Uterus (tissue), 4 donors: Measurements from ENCODE around the gene NTF3. TPM values are rescaled to one million over a fixed set of nuclear protein-coding genes. Genes with fewer than 3 reads are reported as not detected.

Source experiments
- DNase-seq, 2 donors: peaks; one replicate each; pipeline ENCODE4 v3.0.0-alpha.2; 2019 to 2020
- H3K27ac ChIP-seq, 2 donors: fragments of 200-600 bp; sonication (generic); 1 replicate in 1 of 2; 2 replicates in 1 of 2; pipeline ENCODE4 v1.5.1; 2016 to 2018
- H3K27me3 ChIP-seq, 2 donors: fragments of 200-600 bp; sonication (generic); one replicate each; pipeline ENCODE4 v1.5.1; 2018 to 2019; ENCODE audit warnings: control low read depth in 1 of 2
- H3K36me3 ChIP-seq, 2 donors: fragments of 200-600 bp; sonication (generic); one replicate each; pipeline ENCODE4 v1.5.1; 2019; ENCODE audit warnings: control low read depth in 1 of 2
- H3K4me1 ChIP-seq, 2 donors: fragments of 200-600 bp; sonication (generic); one replicate each; pipeline ENCODE4 v1.5.1; 2018 to 2019; ENCODE audit warnings: control low read depth in 1 of 2
- H3K4me3 ChIP-seq, 2 donors: fragments of 200-600 bp; sonication (generic); 1 replicate in 1 of 2; 2 replicates in 1 of 2; pipeline ENCODE4 v1.5.1; 2018 to 2019; ENCODE audit warnings: mild to moderate bottlenecking in 1 of 2
- H3K9me3 ChIP-seq, 2 donors: fragments of 200-600 bp; sonication (generic); one replicate each; pipeline ENCODE4 v1.5.1; 2019; ENCODE audit warnings: control low read depth in 1 of 2
- POLR2A ChIP-seq, 2 donors: fragments of 450-650 bp; IDR thresholded peaks; one replicate each; pipeline ENCODE4 v1.6.1; 2016; ENCODE audit warnings: antibody characterized with exemption in 2 of 2, mild to moderate bottlenecking in 1 of 2, moderate library complexity in 1 of 2
- intact Hi-C: fragments of 100-400 bp; cut with DNase I; formaldehyde crosslinking; loops from one replicate; pipeline ENCODE4 v1.15.1; 2023; ENCODE audit warnings: low total_unique reads
- total RNA-seq, 4 donors: library from RNA; depleted of rRNA in 3 of 4; stranded (reverse); fragments of >200 nt in 3 of 4; gene quantifications; one replicate each; pipeline versions ENCODE4 v1.1.0 to v1.2.4, GENCODE V29; 2014 to 2023
- TF ChIP-seq, protein P1 (sequence below), 4 experiments: fragments of 200-600 bp in 2 of 4; fragments of 450-650 bp in 2 of 4; sonication (generic) in 2 of 4; IDR thresholded peaks; one replicate each; pipeline ENCODE4 v1.5.1; 2016 to 2019; ENCODE audit warnings: antibody characterized with exemption in 4 of 4, mild to moderate bottlenecking in 2 of 4, moderate library complexity in 1 of 4
- donor health status: DM: yes; HTN: yes; CAD: no.

Gene NTF3
- total RNA-seq, 4 donors from 2014 or later: 0.26 to 7.1 (median 3.5) TPM; not detected in 1

DNA sequence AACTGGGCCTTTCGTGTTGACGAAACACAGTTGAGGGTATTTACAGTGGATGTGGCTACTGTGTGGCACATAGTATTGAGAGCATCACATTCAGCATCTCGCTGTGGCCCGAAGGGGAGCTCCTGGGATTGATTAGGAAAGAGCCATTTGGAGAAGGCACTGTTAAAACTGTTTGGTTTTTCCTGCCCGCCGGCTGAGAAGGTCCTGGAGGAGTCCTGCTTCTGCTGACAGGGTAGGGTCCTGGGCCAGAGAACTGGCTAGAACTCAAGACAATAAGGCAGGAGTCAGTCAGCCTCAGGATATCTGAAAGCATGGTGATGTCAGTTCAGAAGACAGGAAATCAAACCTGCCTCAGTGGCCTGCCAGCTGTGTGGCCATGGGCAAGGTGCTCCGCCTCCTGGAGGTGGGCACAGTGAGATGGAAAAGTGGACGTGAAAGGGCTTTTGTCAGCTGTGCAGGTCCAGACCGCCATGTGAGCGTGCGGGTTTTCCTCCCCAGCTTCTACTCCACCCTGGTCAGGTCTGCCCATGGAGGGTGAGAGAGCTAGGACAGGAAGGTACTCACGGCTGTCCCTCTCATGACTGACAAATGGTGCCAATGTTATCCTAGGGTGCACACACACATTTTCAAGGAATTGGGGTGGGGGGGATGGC, 92.3 kb downstream of the NTF3 start:
- intact Hi-C loops: no loop called here

DNA sequence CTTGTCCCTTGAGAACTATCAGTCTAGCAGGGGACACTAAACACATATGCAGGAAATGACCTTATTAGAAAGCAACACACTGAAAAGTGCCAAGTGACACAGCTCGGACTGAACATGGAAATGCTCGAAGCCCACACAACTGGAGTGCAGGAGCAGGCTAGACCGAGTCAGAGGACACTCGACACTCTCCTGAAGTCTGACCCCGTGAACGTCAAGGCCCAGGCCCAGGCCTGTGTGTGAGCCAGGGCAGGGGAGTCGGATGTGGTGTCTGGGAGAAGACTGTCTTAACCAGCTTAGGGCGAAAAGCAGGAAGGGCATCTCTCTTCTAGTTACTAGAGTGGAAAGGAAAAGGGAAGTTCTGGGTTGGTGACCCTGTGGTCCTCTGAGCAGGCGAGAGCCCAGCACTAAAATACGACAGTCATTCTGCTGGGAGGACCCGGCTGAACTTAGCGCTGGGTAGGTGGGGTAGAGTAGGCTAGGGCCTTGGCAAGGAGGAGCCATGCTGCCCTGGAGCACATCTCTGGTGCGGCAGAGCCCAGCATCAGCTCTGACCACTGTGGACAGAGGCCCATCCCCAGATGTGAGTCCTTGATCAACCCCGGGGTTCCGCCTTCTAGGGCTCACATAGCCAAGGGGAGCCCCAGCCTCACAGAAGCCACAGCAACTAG, 93.0 kb downstream of the NTF3 start:
- no peak for TF ChIP-seq POLR2A (IDR thresholded peaks at IDR 0.05)
- TF ChIP-seq, protein P1, sequence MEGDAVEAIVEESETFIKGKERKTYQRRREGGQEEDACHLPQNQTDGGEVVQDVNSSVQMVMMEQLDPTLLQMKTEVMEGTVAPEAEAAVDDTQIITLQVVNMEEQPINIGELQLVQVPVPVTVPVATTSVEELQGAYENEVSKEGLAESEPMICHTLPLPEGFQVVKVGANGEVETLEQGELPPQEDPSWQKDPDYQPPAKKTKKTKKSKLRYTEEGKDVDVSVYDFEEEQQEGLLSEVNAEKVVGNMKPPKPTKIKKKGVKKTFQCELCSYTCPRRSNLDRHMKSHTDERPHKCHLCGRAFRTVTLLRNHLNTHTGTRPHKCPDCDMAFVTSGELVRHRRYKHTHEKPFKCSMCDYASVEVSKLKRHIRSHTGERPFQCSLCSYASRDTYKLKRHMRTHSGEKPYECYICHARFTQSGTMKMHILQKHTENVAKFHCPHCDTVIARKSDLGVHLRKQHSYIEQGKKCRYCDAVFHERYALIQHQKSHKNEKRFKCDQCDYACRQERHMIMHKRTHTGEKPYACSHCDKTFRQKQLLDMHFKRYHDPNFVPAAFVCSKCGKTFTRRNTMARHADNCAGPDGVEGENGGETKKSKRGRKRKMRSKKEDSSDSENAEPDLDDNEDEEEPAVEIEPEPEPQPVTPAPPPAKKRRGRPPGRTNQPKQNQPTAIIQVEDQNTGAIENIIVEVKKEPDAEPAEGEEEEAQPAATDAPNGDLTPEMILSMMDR (IDR thresholded peaks at IDR 0.05): no peak
- no peaks in the 10 kb centered on the region for H3K4me1 ChIP-seq
- H3K27ac ChIP-seq: no peak overlapping the region
- H3K36me3 ChIP-seq: no peaks in the 10 kb centered on the region
- intact Hi-C loops: no loop called here
- no peaks in the 10 kb centered on the region for H3K27me3 ChIP-seq
- no peak for DNase-seq
- no peaks in the 10 kb centered on the region for H3K9me3 ChIP-seq
- no peak overlapping the region for H3K4me3 ChIP-seq

More for the DNA sequence above, 92.3 kb downstream of the NTF3 start:
- TF ChIP-seq, protein P1 (IDR thresholded peaks at IDR 0.05): no peak
- TF ChIP-seq POLR2A (IDR thresholded peaks at IDR 0.05): no peak
- no peak for DNase-seq
- H3K36me3 ChIP-seq: no peaks in the 10 kb centered on the region
- no peak overlapping the region for H3K4me3 ChIP-seq
- no peak overlapping the region for H3K27ac ChIP-seq
- no peaks in the 10 kb centered on the region for H3K9me3 ChIP-seq
- H3K4me1 ChIP-seq: no peaks in the 10 kb centered on the region
- no peaks in the 10 kb centered on the region for H3K27me3 ChIP-seq

DNA sequence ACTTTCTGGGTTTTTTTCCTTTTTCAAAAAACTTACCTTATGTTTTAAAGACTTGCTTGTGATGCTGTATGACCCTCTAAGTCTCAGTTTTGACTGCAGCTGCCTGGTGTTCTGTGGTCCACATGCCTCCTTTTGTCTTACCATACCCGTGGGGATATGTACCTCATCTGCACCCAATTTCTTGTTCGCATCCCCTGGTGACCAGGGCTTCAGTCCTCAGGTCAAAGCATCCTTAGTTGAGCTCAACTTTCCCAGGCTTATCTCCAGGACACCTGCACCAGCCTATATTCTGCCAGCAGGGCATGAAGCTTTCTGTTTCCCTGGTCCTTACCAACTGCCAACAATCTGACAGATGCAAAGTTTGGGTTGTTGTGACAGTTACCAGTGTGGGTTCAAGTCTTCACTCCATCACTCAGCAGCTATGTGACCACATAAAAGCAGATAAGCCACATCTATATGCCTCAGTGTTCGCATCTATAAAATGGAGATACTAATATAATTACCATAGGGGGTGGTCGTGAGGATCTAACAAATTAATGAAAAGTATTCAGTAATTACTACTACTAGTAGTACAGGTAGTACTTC, 94.0 kb downstream of the NTF3 start:
- Histone ChIP-seq H3K9me3 (no peaks in the 10 kb centered on the region), H3K36me3 (no peaks in the 10 kb centered on the region), H3K27ac (no peak overlapping the region), H3K4me3 (no peak overlapping the region), H3K4me1 (no peaks in the 10 kb centered on the region), H3K27me3 (no peaks in the 10 kb centered on the region)
- DNase-seq: no peak
- intact Hi-C loops: no loop called here
- no peak for TF ChIP-seq POLR2A (IDR thresholded peaks at IDR 0.05)
- TF ChIP-seq, protein P1 (IDR thresholded peaks at IDR 0.05): no peak

DNA sequence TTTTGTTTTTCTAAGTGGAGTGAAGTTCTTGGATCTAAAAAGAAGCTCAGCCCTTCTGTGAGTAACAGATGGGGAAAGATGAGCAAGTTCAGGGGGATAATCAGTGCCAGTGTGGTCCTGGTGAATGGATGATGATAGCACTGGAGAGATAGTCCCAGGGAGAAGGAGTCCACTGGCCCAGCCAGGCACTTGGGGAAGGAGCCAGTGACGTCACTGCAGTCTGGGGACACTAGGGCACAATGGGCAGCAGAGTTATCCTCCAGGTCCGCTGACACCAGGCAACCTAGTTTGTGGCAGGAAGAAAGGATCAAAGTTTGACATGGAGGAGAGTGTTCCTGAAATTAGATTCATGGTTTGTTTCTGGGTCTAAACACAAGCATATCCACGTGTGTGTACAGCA, 101.5 kb downstream of the NTF3 start:
- Histone ChIP-seq H3K27ac (no peak overlapping the region), H3K9me3 (no peaks in the 10 kb centered on the region), H3K36me3 (no peaks in the 10 kb centered on the region), H3K4me1 (no peaks in the 10 kb centered on the region), H3K4me3 (no peak overlapping the region), H3K27me3 (no peaks in the 10 kb centered on the region)
- intact Hi-C loops: no loop called here
- DNase-seq: no peak
- no peak for TF ChIP-seq POLR2A (IDR thresholded peaks at IDR 0.05)
- TF ChIP-seq, protein P1 (IDR thresholded peaks at IDR 0.05): no peak
